Panc1 (cell line): ENCODE results near the gene PDE10A. TPM values are rescaled to one million over a fixed set of nuclear protein-coding genes. Genes with fewer than 3 reads are reported as not detected.

Source experiments
- ATAC-seq: fragments of 200-7000 bp; cut with Tn5 transposase; 2 replicates; pipeline ENCODE4 v1.9.1; 2020; ENCODE audit warnings: mild to moderate bottlenecking, moderate library complexity
- BruUV-seq: library from RNA; stranded (reverse); fragments of 400-500 nt; replicated peaks from 2 replicates; lab custom pipeline; 2021; lab: Mats Ljungman, UMichigan
- CTCF ChIA-PET: fragments of 300-600 bp; sonication (Branson Sonifier 250); formaldehyde crosslinking; loops from one replicate; lab custom pipeline; 2022; ENCODE audit warnings: antibody characterized with exemption; lab: Charles Lee
- POLR2A ChIA-PET: fragments of 300-600 bp; sonication (Branson Sonifier 250); formaldehyde crosslinking; loops from one replicate; lab custom pipeline; 2022; ENCODE audit warnings: antibody characterized with exemption; lab: Charles Lee
- DNase-seq: peaks from one replicate; pipeline ENCODE4 v3.0.0-alpha.2; 2010; ENCODE audit warnings: low read depth, low spot score
- H3K27ac ChIP-seq: 2 replicates; pipeline ENCODE4 v1.5.1; 2011; ENCODE audit warnings: mild to moderate bottlenecking, low read length, inconsistent platforms
- H3K27me3 ChIP-seq: fragments of 200-500 bp; sonication (Bioruptor generic); 2 replicates; pipeline ENCODE4 v1.6.0; 2014; ENCODE audit warnings: low read length, inconsistent platforms; ENCODE audit not compliant: control insufficient read depth, insufficient read depth
- H3K36me3 ChIP-seq: fragments of 200-500 bp; sonication (Bioruptor generic); 2 replicates; pipeline ENCODE4 v1.5.1; 2014; ENCODE audit warnings: inconsistent platforms, mild to moderate bottlenecking, low read length, moderate library complexity; ENCODE audit not compliant: control insufficient read depth, insufficient read depth
- H3K4me1 ChIP-seq: 2 replicates; pipeline ENCODE4 v1.5.1; 2011; ENCODE audit warnings: inconsistent platforms, mild to moderate bottlenecking, low read length, moderate library complexity; ENCODE audit not compliant: control insufficient read depth, insufficient read depth
- H3K4me3 ChIP-seq, 2 experiments: 2 replicates each; pipeline ENCODE4 v1.5.1; 2011 to 2012; ENCODE audit warnings: low read depth in 2 of 2, low read length in 2 of 2, mild to moderate bottlenecking in 2 of 2, inconsistent platforms in 1 of 2, moderate library complexity in 1 of 2
- H3K9me3 ChIP-seq: fragments of 200-500 bp; sonication (Bioruptor generic); 2 replicates; pipeline ENCODE4 v1.5.1; 2014; ENCODE audit warnings: low read depth, mild to moderate bottlenecking, inconsistent platforms, low read length, moderate library complexity; ENCODE audit not compliant: control insufficient read depth, insufficient read depth
- CTCF ChIP-seq: fragments of 450-650 bp; IDR thresholded peaks from 2 replicates; pipeline ENCODE4 v1.5.1; 2017; ENCODE audit warnings: mild to moderate bottlenecking
- POLR2AphosphoS5 ChIP-seq: IDR thresholded peaks from 2 replicates; pipeline ENCODE4 v1.6.1; 2012; ENCODE audit warnings: mild to moderate bottlenecking, low read depth, low read length, moderate library complexity
- REST ChIP-seq, 2 experiments: IDR thresholded peaks; 2 replicates each; pipeline ENCODE4 v1.6.1; 2011 to 2012; ENCODE audit warnings: low read depth in 2 of 2, control low read depth in 1 of 2, low read length in 1 of 2, mild to moderate bottlenecking in 1 of 2, moderate library complexity in 1 of 2; ENCODE audit not compliant: insufficient read depth in 1 of 2
- SIN3A ChIP-seq: IDR thresholded peaks from 2 replicates; pipeline ENCODE4 v1.6.1; 2012; ENCODE audit warnings: low read depth, mild to moderate bottlenecking, low read length, moderate library complexity, borderline replicate concordance; ENCODE audit not compliant: insufficient read depth
- TCF7L2 ChIP-seq: IDR thresholded peaks from 2 replicates; pipeline ENCODE4 v1.6.1; 2011; ENCODE audit warnings: mild to moderate bottlenecking, low read depth, low read length, inconsistent platforms
- in situ Hi-C: cut with HindIII; loops from 2 replicates; pipeline ENCODE4 v1.10.0; 2016; ENCODE audit warnings: low sequenced_read_pairs, low pct_unique_long_range_greater_than_20kb
- intact Hi-C: fragments of 100-400 bp; cut with micrococcal nuclease; formaldehyde crosslinking; loops from one replicate; pipeline ENCODE4 v1.10.0; 2022; ENCODE audit not compliant: unreplicated experiment
- total RNA-seq: library from RNA; stranded (reverse); gene quantifications from one replicate; pipeline ENCODE4 v1.2.1, GENCODE V29; 2021; ENCODE audit not compliant: unreplicated experiment

PDE10A gene
- total RNA-seq, 1 experiment from 2014 or later: 27.8 TPM

- no TSS peak for BruUV-seq
- intact Hi-C loops: no loop called here
- no peaks in the 10 kb centered on the region for H3K9me3 ChIP-seq
Observed at GRCh38 chr6:165298402-165298801, 364.6 kb downstream of the PDE10A start.

GRCh38 chr6:165292657-165293056 is 370.4 kb downstream of the PDE10A start:
- CTCF ChIA-PET: no interaction called here
- H3K4me1 ChIP-seq: no peaks in the 10 kb centered on the region
- no TSS peak for BruUV-seq
- POLR2A ChIA-PET: no interaction called here
- DNase-seq (no peak), ATAC-seq (no peak)
- H3K4me3 ChIP-seq: no peak overlapping the region
- TF ChIP-seq TCF7L2: no peak
- TF ChIP-seq SIN3A: no peak
- intact Hi-C loops (no loop called here), in situ Hi-C loops (no loop called here)
- H3K27ac ChIP-seq: no peak overlapping the region
- no peaks in the 10 kb centered on the region; the same call in 1 of the 2 replicates for H3K27me3 ChIP-seq
- H3K9me3 ChIP-seq: no peaks in the 10 kb centered on the region
- no peaks in the 10 kb centered on the region for H3K36me3 ChIP-seq

More at GRCh38 chr6:165298402-165298801, 364.6 kb downstream of the PDE10A start:
- ChIA-PET CTCF (no interaction called here), POLR2A (no interaction called here)
- no peak; the same call in 1 of the 2 replicates for ATAC-seq
- no peak overlapping the region for H3K27ac ChIP-seq
- no peaks in the 10 kb centered on the region for H3K36me3 ChIP-seq
- H3K27me3 ChIP-seq: no peaks in the 10 kb centered on the region; the same call in 1 of the 2 replicates
- H3K4me3 ChIP-seq: no peak overlapping the region
- H3K4me1 ChIP-seq: no peaks in the 10 kb centered on the region
- DNase-seq: no peak
- TF ChIP-seq SIN3A: no peak
- TF ChIP-seq REST (IDR thresholded peaks at IDR 0.05; ENCODE audit: insufficient read depth in 1 of 2, low read depth in 2 of 2, low read length in 1 of 2): no peak
- TF ChIP-seq TCF7L2: no peak
- TF ChIP-seq POLR2AphosphoS5: no peak
- TF ChIP-seq CTCF: no peak
- in situ Hi-C loops: no loop called here
